SU-DHL-6 (cell line): ENCODE results near the gene PDCD10.

Experiments
- H2AFZ ChIP-seq: fragments of 200-600 bp; sonication (generic); 2 replicates; pipeline ENCODE4 v1.6.1; 2014; ENCODE audit warnings: low read depth, mild to moderate bottlenecking, moderate library complexity, mixed read lengths, antibody characterized with exemption, low read length; ENCODE audit not compliant: severe bottlenecking
- H3F3A ChIP-seq: fragments of 200-600 bp; shearing (Covaris generic); 2 replicates; pipeline ENCODE4 v1.6.0; 2016; ENCODE audit warnings: antibody characterized with exemption, mild to moderate bottlenecking; ENCODE audit not compliant: insufficient read depth
- H3K27ac ChIP-seq: fragments of 200-600 bp; sonication (generic); 2 replicates; pipeline ENCODE4 v1.5.1; 2016; ENCODE audit warnings: low read depth, mild to moderate bottlenecking, low read length, moderate library complexity, mixed read lengths
- H3K27me3 ChIP-seq: fragments of 200-600 bp; sonication (generic), shearing (Covaris generic); 2 replicates; pipeline ENCODE4 v1.6.0; 2014; ENCODE audit warnings: mild to moderate bottlenecking, low read length
- H3K36me3 ChIP-seq: fragments of 200-600 bp; sonication (generic); 2 replicates; pipeline ENCODE4 v1.6.1; 2014; ENCODE audit warnings: mild to moderate bottlenecking, low read length, mixed read lengths
- H3K4me2 ChIP-seq: fragments of 300-600, 200-600 bp; shearing (Covaris generic), sonication (generic); 2 replicates; pipeline ENCODE4 v1.6.0; 2014; ENCODE audit warnings: low read length, low read depth, mild to moderate bottlenecking; ENCODE audit not compliant: poor library complexity, severe bottlenecking
- H3K4me3 ChIP-seq: fragments of 200-600 bp; sonication (generic); 2 replicates; pipeline ENCODE4 v1.5.1; 2014; ENCODE audit warnings: antibody characterized with exemption, low read length, mild to moderate bottlenecking, mixed read lengths; ENCODE audit not compliant: insufficient read depth, poor library complexity, severe bottlenecking
- H3K79me2 ChIP-seq: fragments of 200-600 bp; sonication (generic); 2 replicates; pipeline ENCODE4 v1.6.1; 2014; ENCODE audit warnings: mild to moderate bottlenecking, low read length, moderate library complexity; ENCODE audit not compliant: insufficient read depth
- H3K9ac ChIP-seq: fragments of 200-600 bp; sonication (generic); 2 replicates; pipeline ENCODE4 v1.7.0; 2014; ENCODE audit warnings: mild to moderate bottlenecking, low read length
- H3K9me2 ChIP-seq: fragments of 200-600 bp; sonication (generic); replicated peaks from 2 replicates; pipeline ENCODE4 v1.6.1; 2014; ENCODE audit warnings: low read length; ENCODE audit not compliant: insufficient read depth
- H3K9me3 ChIP-seq: fragments of 200-600 bp; sonication (generic); 2 replicates; pipeline ENCODE4 v1.6.1; 2014; ENCODE audit warnings: low read length, mixed read lengths; ENCODE audit not compliant: insufficient read depth
- H4K20me1 ChIP-seq: fragments of 200-600 bp; sonication (generic); 2 replicates; pipeline ENCODE4 v1.6.1; 2014; ENCODE audit warnings: low read depth, mild to moderate bottlenecking, antibody characterized with exemption, low read length, moderate library complexity, mixed read lengths
- CTCF ChIP-seq: fragments of 200-600 bp; sonication (generic); IDR thresholded peaks from one replicate; pipeline ENCODE4 v1.5.1; 2017; ENCODE audit warnings: antibody characterized with exemption, mild to moderate bottlenecking, low read length, moderate library complexity; ENCODE audit not compliant: insufficient read depth, poor library complexity, severe bottlenecking
- EZH2phosphoT487 ChIP-seq: fragments of 200-600 bp; sonication (generic), shearing (Covaris generic); conservative IDR thresholded peaks from 2 replicates; pipeline ENCODE4 v1.6.1; 2018; ENCODE audit warnings: mild to moderate bottlenecking, antibody characterized with exemption, low read length, moderate library complexity, mixed read lengths

Gene PDCD10

GRCh38 chr3:167710552-167710951 lies 24.1 kb downstream of the PDCD10 start:
- H3K36me3 ChIP-seq, result peaks cover 17% of the 10 kb centered on the region
- no peak overlapping the region for H3K9ac ChIP-seq
- TF ChIP-seq CTCF (no peak), EZH2phosphoT487 (no peak)
- peaks cover 17% of the 10 kb centered on the region; the same call in 1 of the 2 replicates for H4K20me1 ChIP-seq
- H3F3A ChIP-seq, result no peaks in the 10 kb centered on the region
- no peaks in the 10 kb centered on the region for H3K9me3 ChIP-seq
- H3K27ac ChIP-seq, result no peak overlapping the region
- H3K9me2 ChIP-seq, result no peaks in the 10 kb centered on the region
- H3K27me3 ChIP-seq, result no peaks in the 10 kb centered on the region
- peaks cover 84% of the 10 kb centered on the region for H3K79me2 ChIP-seq
- H3K4me2 ChIP-seq, result no peak overlapping the region
- H2AFZ ChIP-seq, result no peak overlapping the region
- H3K4me3 ChIP-seq, result no peak overlapping the region

GRCh38 chr3:167709690-167710089 lies 25.0 kb downstream of the PDCD10 start:
- no peak overlapping the region for H2AFZ ChIP-seq

GRCh38 chr3:167705840-167706239 lies 28.9 kb downstream of the PDCD10 start:
- H3K27ac ChIP-seq, result no peak overlapping the region
- H3F3A ChIP-seq, result no peaks in the 10 kb centered on the region
- H3K36me3 ChIP-seq, result peaks cover 35% of the 10 kb centered on the region; the same call in 1 of the 2 replicates
- peaks cover 42% of the 10 kb centered on the region for H3K79me2 ChIP-seq
- no peaks in the 10 kb centered on the region for H3K27me3 ChIP-seq
- H3K4me3 ChIP-seq, result no peak overlapping the region
- no peak overlapping the region for H3K4me2 ChIP-seq
- TF ChIP-seq EZH2phosphoT487 (no peak), CTCF (no peak)
- H3K9me3 ChIP-seq, result no peaks in the 10 kb centered on the region
- no peaks in the 10 kb centered on the region; the same call in 1 of the 2 replicates for H4K20me1 ChIP-seq
- no peak overlapping the region for H2AFZ ChIP-seq
- H3K9ac ChIP-seq, result no peak overlapping the region
- no peaks in the 10 kb centered on the region for H3K9me2 ChIP-seq

More at GRCh38 chr3:167709690-167710089, 25.0 kb downstream of the PDCD10 start:
- Histone ChIP-seq H3K27ac (no peak overlapping the region), H3K9ac (no peak overlapping the region), H3K9me2 (no peaks in the 10 kb centered on the region), H3K36me3 (peaks cover 25% of the 10 kb centered on the region), H3K79me2 (peaks cover 80% of the 10 kb centered on the region), H3K4me2 (no peak overlapping the region), H3K27me3 (no peaks in the 10 kb centered on the region), H4K20me1 (peaks cover 13% of the 10 kb centered on the region; the same call in 1 of the 2 replicates), H3K4me3 (no peak overlapping the region), H3K9me3 (no peaks in the 10 kb centered on the region), H3F3A (no peaks in the 10 kb centered on the region)
- TF ChIP-seq CTCF (no peak), EZH2phosphoT487 (no peak)
